ENCODE results near the gene CSH1.

DNA sequence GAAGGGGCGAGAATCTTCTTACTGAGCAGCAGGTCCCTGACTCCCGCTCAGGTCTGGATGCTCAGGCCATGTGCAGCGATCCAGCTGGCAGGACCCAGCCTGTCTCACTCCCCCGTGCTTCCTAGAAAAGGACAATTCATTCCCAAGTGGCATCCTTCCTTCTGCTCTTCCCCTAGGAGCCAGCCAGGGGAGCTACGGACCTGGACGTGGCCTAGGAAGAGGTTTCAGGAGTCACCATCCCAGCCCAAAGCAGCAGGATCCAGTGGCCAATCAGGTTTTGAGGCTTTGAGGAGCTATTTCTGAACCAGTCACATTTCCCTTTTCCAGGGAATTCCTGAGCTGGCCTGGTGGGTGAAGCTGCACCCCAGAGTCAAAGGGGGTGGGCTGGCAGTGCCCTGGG is 43.5 kb upstream of the CSH1 start:
- TF ChIP-seq, protein P1, sequence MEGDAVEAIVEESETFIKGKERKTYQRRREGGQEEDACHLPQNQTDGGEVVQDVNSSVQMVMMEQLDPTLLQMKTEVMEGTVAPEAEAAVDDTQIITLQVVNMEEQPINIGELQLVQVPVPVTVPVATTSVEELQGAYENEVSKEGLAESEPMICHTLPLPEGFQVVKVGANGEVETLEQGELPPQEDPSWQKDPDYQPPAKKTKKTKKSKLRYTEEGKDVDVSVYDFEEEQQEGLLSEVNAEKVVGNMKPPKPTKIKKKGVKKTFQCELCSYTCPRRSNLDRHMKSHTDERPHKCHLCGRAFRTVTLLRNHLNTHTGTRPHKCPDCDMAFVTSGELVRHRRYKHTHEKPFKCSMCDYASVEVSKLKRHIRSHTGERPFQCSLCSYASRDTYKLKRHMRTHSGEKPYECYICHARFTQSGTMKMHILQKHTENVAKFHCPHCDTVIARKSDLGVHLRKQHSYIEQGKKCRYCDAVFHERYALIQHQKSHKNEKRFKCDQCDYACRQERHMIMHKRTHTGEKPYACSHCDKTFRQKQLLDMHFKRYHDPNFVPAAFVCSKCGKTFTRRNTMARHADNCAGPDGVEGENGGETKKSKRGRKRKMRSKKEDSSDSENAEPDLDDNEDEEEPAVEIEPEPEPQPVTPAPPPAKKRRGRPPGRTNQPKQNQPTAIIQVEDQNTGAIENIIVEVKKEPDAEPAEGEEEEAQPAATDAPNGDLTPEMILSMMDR (IDR thresholded peaks at IDR 0.05), result no peak
- TF ChIP-seq HDAC2 (IDR thresholded peaks at IDR 0.05) (no peak), BHLHE40 (IDR thresholded peaks at IDR 0.05; ENCODE audit: low read depth, low read length) (no peak)
- TF ChIP-seq, protein P2, sequence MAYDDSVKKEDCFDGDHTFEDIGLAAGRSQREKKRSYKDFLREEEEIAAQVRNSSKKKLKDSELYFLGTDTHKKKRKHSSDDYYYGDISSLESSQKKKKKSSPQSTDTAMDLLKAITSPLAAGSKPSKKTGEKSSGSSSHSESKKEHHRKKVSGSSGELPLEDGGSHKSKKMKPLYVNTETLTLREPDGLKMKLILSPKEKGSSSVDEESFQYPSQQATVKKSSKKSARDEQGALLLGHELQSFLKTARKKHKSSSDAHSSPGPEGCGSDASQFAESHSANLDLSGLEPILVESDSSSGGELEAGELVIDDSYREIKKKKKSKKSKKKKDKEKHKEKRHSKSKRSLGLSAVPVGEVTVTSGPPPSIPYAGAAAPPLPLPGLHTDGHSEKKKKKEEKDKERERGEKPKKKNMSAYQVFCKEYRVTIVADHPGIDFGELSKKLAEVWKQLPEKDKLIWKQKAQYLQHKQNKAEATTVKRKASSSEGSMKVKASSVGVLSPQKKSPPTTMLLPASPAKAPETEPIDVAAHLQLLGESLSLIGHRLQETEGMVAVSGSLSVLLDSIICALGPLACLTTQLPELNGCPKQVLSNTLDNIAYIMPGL (CRISPR knock-in tag; IDR thresholded peaks at IDR 0.05; ENCODE audit: borderline replicate concordance), result no peak

Data from A549 (cell line).